GM12878 (cell line): ENCODE measurements around the gene ACCS. TPM values are rescaled to one million over a fixed set of nuclear protein-coding genes. Genes with fewer than 3 reads are reported as not detected.

Experiments used
- ATF2 ChIP-seq: IDR thresholded peaks from 2 replicates; pipeline ENCODE4 v1.6.1; 2012; ENCODE audit warnings: low read length, inconsistent platforms
- BRCA1 ChIP-seq: IDR thresholded peaks from 2 replicates; pipeline ENCODE4 v1.6.1; 2011; ENCODE audit warnings: low read depth, low read length, improper control_type of control experiment
- CBFB ChIP-seq: IDR thresholded peaks from 2 replicates; pipeline ENCODE4 v1.6.1; 2016; ENCODE audit warnings: antibody characterized with exemption, low read depth
- SP1 ChIP-seq: IDR thresholded peaks from one replicate; pipeline ENCODE4 v1.6.1; 2011; ENCODE audit warnings: low read depth, low read length
- TCF12 ChIP-seq: IDR thresholded peaks from 2 replicates; pipeline ENCODE4 v1.6.1; 2011; ENCODE audit warnings: low read depth, mild to moderate bottlenecking, low read length
- USF1 ChIP-seq: IDR thresholded peaks from 2 replicates; pipeline ENCODE4 v1.6.1; 2011; ENCODE audit warnings: borderline replicate concordance, low read depth, mild to moderate bottlenecking, moderate library complexity, mixed read lengths, low read length; ENCODE audit not compliant: insufficient read depth; ENCODE audit errors: extremely low read length
- ZNF274 ChIP-seq: IDR thresholded peaks from one replicate; pipeline ENCODE4 v1.8.0; 2011; ENCODE audit not compliant: insufficient read length, insufficient read depth
- ZNF687 ChIP-seq: fragments of 450-650 bp; IDR thresholded peaks from 2 replicates; pipeline ENCODE4 v1.6.1; 2017; ENCODE audit warnings: mild to moderate bottlenecking, moderate library complexity
- polyA plus RNA-seq, 11 experiments: library from polyadenylated mRNA; depleted of rRNA in 4 of 11; unstranded in 6 of 11; stranded (reverse) in 5 of 11; fragments of >200 nt; fragmentation: Nextera tagmentation in 4 of 11; fragmentation: Illumina TruSeq in 1 of 11; extraction: Ambion mirVana in 4 of 11; extraction: Trizol in 1 of 11; gene quantifications; 1 replicate in 1 of 11; 2 replicates in 10 of 11; pipeline versions ENCODE4 v1.2.1 to v1.2.3, GENCODE V29; 2011 to 2016; ENCODE audit warnings: inconsistent platforms in 2 of 11, missing spikeins in 2 of 11, low read depth in 1 of 11
- total RNA-seq, 4 experiments: library from RNA; depleted of rRNA in 3 of 4; stranded (reverse); fragments of >200 nt in 3 of 4; fragmentation: Illumina TruSeq in 1 of 4; extraction: Trizol in 1 of 4; gene quantifications; 2 replicates each; pipeline versions ENCODE4 v1.2.1 to v1.2.3, GENCODE V29; 2013 to 2021

Gene ACCS
- total and polyA plus RNA-seq, 10 of the 15 experiments (the other 5 are each of a cell fraction or from before 2014, with no cell fraction given) = 4.8 to 35.9 (median 17.0) TPM

- TF ChIP-seq ATF2 (no peak), USF1 (no peak), TCF12 (no peak), CBFB (no peak), ZNF687 (no peak), ZNF274 (no peak), SP1 (no peak), BRCA1 (no peak)
Measured at GRCh38 chr11:44017443-44018126, 48.5 kb upstream of the ACCS start (continued).
